Trophoblast cell (in vitro differentiated cells and primary cell): Measurements from ENCODE around the gene NOS1AP.
"Not testable (repeated sequence)": the region's sequence is repeated elsewhere in the genome, so short reads cannot be mapped to it uniquely, and the experiment has no call there.

Experiments used
- DNase-seq, 2 donors: peaks; one replicate each; pipeline ENCODE4 v3.0.0-alpha.2; 2016
- H2AFZ ChIP-seq: 2 replicates; pipeline ENCODE4 v1.6.1; 2013; ENCODE audit warnings: low read length, moderate library complexity, mild to moderate bottlenecking; ENCODE audit not compliant: insufficient read depth, poor library complexity
- H2AK5ac ChIP-seq: 2 replicates; pipeline ENCODE4 v1.6.1; 2013; ENCODE audit warnings: mild to moderate bottlenecking, low read length
- H2BK120ac ChIP-seq: 2 replicates; pipeline ENCODE4 v1.6.1; 2013; ENCODE audit warnings: low read length, mild to moderate bottlenecking, moderate library complexity; ENCODE audit not compliant: insufficient read depth, poor library complexity
- H2BK12ac ChIP-seq: 2 replicates; pipeline ENCODE4 v1.6.1; 2013; ENCODE audit warnings: mild to moderate bottlenecking, low read length, moderate library complexity
- H2BK5ac ChIP-seq: 2 replicates; pipeline ENCODE4 v1.6.1; 2013; ENCODE audit warnings: low read length, low read depth, moderate library complexity, mild to moderate bottlenecking; ENCODE audit not compliant: poor library complexity
- H3K14ac ChIP-seq: 2 replicates; pipeline ENCODE4 v1.6.1; 2013; ENCODE audit warnings: mild to moderate bottlenecking, low read length
- H3K18ac ChIP-seq: 2 replicates; pipeline ENCODE4 v1.6.1; 2013; ENCODE audit warnings: mild to moderate bottlenecking, low read length
- H3K23ac ChIP-seq: 2 replicates; pipeline ENCODE4 v1.6.1; 2013; ENCODE audit warnings: low read length
- H3K27ac ChIP-seq: 2 replicates; pipeline ENCODE4 v1.5.1; 2013; ENCODE audit warnings: low read depth, mild to moderate bottlenecking, inconsistent platforms, low read length, moderate library complexity
- H3K27me3 ChIP-seq: 2 replicates; pipeline ENCODE4 v1.6.1; 2013; ENCODE audit warnings: inconsistent platforms, mild to moderate bottlenecking, low read length, moderate library complexity; ENCODE audit not compliant: insufficient read depth
- H3K36me3 ChIP-seq, 2 experiments: 1 replicate in 1 of 2; 2 replicates in 1 of 2; pipeline ENCODE4 v1.6.1; 2013; ENCODE audit warnings: low read length in 2 of 2, mild to moderate bottlenecking in 2 of 2, moderate library complexity in 1 of 2; ENCODE audit not compliant: insufficient read depth in 2 of 2, control insufficient read depth in 1 of 2
- H3K4ac ChIP-seq: 2 replicates; pipeline ENCODE4 v1.6.1; 2013; ENCODE audit warnings: low read depth, mild to moderate bottlenecking, low read length, moderate library complexity
- H3K4me1 ChIP-seq, 2 experiments: 1 replicate in 1 of 2; 2 replicates in 1 of 2; pipeline ENCODE4 v1.6.1; 2013; ENCODE audit warnings: low read length in 2 of 2, mild to moderate bottlenecking in 2 of 2, moderate library complexity in 1 of 2; ENCODE audit not compliant: insufficient read depth in 2 of 2, control insufficient read depth in 1 of 2
- H3K4me2 ChIP-seq: 2 replicates; pipeline ENCODE4 v1.6.1; 2013; ENCODE audit warnings: inconsistent platforms, mild to moderate bottlenecking, low read length, moderate library complexity
- H3K4me3 ChIP-seq: 2 replicates; pipeline ENCODE4 v1.5.1; 2013; ENCODE audit warnings: mild to moderate bottlenecking, low read depth, low read length, inconsistent platforms
- H3K79me1 ChIP-seq: one replicate; pipeline ENCODE4 v1.6.1; 2013; ENCODE audit warnings: low read length
- H3K79me2 ChIP-seq: 2 replicates; pipeline ENCODE4 v1.6.1; 2013; ENCODE audit warnings: low read length, mild to moderate bottlenecking; ENCODE audit not compliant: control insufficient read depth, insufficient read depth, poor library complexity
- H3K9ac ChIP-seq: 2 replicates; pipeline ENCODE4 v1.6.1; 2013; ENCODE audit warnings: mild to moderate bottlenecking, low read length
- H3K9me3 ChIP-seq: 2 replicates; pipeline ENCODE4 v1.6.1; 2013; ENCODE audit warnings: low read depth, mild to moderate bottlenecking, control low read depth, inconsistent platforms, low read length; ENCODE audit not compliant: insufficient read depth
- H4K12ac ChIP-seq: 2 replicates; pipeline ENCODE4 v1.6.1; 2013; ENCODE audit warnings: low read depth, mild to moderate bottlenecking, low read length, moderate library complexity
- H4K8ac ChIP-seq: 2 replicates; pipeline ENCODE4 v1.6.1; 2013; ENCODE audit warnings: low read depth, mild to moderate bottlenecking, low read length, moderate library complexity
- H4K91ac ChIP-seq: one replicate; pipeline ENCODE4 v1.6.1; 2013; ENCODE audit warnings: low read depth, mild to moderate bottlenecking, low read length, moderate library complexity
- WGBS: extraction: QIAGEN DNeasy Blood & Tissue Kit; methylation state at CpG from one replicate; pipeline ENCODE4 v1.1.7; 2013; ENCODE audit warnings: missing lambda C conversion rate; ENCODE audit not compliant: insufficient read length, insufficient coverage; ENCODE audit errors: extremely low coverage; 5-methylcytosine and 5-hydroxymethylcytosine counted together

NOS1AP gene

GRCh38 chr1:162174027-162174426, 104.5 kb downstream of the NOS1AP start:
- not testable (repeated sequence) for H2BK12ac ChIP-seq

GRCh38 chr1:162175379-162176081, 106.0 kb downstream of the NOS1AP start:
- Histone ChIP-seq H3K4ac (no peak overlapping the region), H3K36me3 (no peaks in the 10 kb centered on the region), H3K9me3 (no peaks in the 10 kb centered on the region), H2AK5ac (no peak overlapping the region), H3K4me2 (no peak overlapping the region), H4K12ac (no peak overlapping the region), H3K27ac (no peak overlapping the region), H3K4me3 (no peak overlapping the region), H4K8ac (no peak overlapping the region), H3K9ac (no peak overlapping the region), H3K14ac (no peak overlapping the region), H3K18ac (no peak overlapping the region), H2BK120ac (no peak overlapping the region), H3K23ac (no peak overlapping the region), H3K79me1 (peaks cover 5% of the 10 kb centered on the region), H4K91ac (no peak overlapping the region), H2BK5ac (no peak overlapping the region), H2BK12ac (no peak overlapping the region), H3K79me2 (no peaks in the 10 kb centered on the region), H3K27me3 (no peaks in the 10 kb centered on the region), H2AFZ (no peak overlapping the region), H3K4me1 (peaks cover 5 to 8% of the 10 kb centered on the region in 2 experiments)
- DNase-seq = no peak
- WGBS = no CpG with 5 or more reads among the region's 9 CpGs

More at GRCh38 chr1:162174027-162174426, 104.5 kb downstream of the NOS1AP start:
- WGBS = no CpG with 5 or more reads among the region's 4 CpGs
- not testable (repeated sequence) for H3K27ac ChIP-seq, H3K79me2 ChIP-seq, H2AK5ac ChIP-seq, H3K4me2 ChIP-seq, H3K4ac ChIP-seq, H2BK120ac ChIP-seq, H3K36me3 ChIP-seq, H3K9ac ChIP-seq, H3K27me3 ChIP-seq, H3K14ac ChIP-seq, H2AFZ ChIP-seq, H4K91ac ChIP-seq, H4K12ac ChIP-seq, H3K18ac ChIP-seq, H2BK5ac ChIP-seq, H3K79me1 ChIP-seq, H3K23ac ChIP-seq, H3K4me3 ChIP-seq, H4K8ac ChIP-seq, DNase-seq, H3K9me3 ChIP-seq
- H3K4me1 ChIP-seq = peaks cover 9 to 11% of the 10 kb centered on the region in 2 experiments

DNA sequence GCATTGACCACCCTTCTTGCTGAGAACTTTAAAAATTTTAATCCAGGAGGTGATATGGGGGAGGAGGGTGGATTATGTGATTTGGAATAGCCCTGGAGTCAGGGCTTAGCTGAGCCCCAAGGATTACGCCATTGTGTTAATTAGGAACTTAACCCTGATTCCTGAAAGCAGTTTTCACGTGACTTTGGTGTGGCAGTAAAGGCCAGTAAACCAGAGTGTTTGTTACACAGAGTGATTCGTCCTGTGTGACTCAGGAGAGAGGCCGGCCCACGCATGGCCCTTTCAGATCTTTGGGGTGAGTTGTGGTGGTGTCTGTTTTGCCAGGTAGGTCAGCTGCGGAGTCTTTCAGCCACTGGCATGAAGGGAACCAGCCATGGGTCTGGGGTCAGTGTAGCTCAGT, 107.6 kb downstream of the NOS1AP start:
- Histone ChIP-seq H4K8ac (peak overlapping the region; percentile 29), H2BK12ac (peak overlapping the region; percentile 54), H2AK5ac (peak overlapping the region; percentile 4), H3K9me3 (no peaks in the 10 kb centered on the region), H4K12ac (no peak overlapping the region), H3K36me3 (no peaks in the 10 kb centered on the region), H3K4me3 (no peak overlapping the region), H3K23ac (no peak overlapping the region), H2BK120ac (peak overlapping the region; percentile 33), H3K4ac (no peak overlapping the region), H3K79me1 (peaks cover 5% of the 10 kb centered on the region), H3K9ac (no peak overlapping the region), H2BK5ac (peak overlapping the region; percentile 1), H3K4me1 (peaks cover 5% of the 10 kb centered on the region in 2 experiments), H2AFZ (peak overlapping the region; percentile 35), H3K27me3 (no peaks in the 10 kb centered on the region), H3K79me2 (no peaks in the 10 kb centered on the region), H3K27ac (no peak overlapping the region), H3K14ac (no peak overlapping the region), H3K4me2 (no peak overlapping the region), H4K91ac (peak overlapping the region; percentile 43), H3K18ac (no peak overlapping the region)
- DNase-seq = no peak
- WGBS = no CpG with 5 or more reads among the region's 6 CpGs

- no peak overlapping the region for H3K14ac ChIP-seq
- no peak overlapping the region for H3K4me3 ChIP-seq
- no peak overlapping the region for H3K27ac ChIP-seq
- H4K8ac ChIP-seq = no peak overlapping the region
- H3K18ac ChIP-seq = no peak overlapping the region
- no peak overlapping the region for H3K9ac ChIP-seq
- no peak overlapping the region for H2BK120ac ChIP-seq
- H4K91ac ChIP-seq = no peak overlapping the region
- no peaks in the 10 kb centered on the region for H3K9me3 ChIP-seq
- no peak for DNase-seq
- no peaks in the 10 kb centered on the region for H3K36me3 ChIP-seq
- H3K79me2 ChIP-seq = no peaks in the 10 kb centered on the region
- H2BK5ac ChIP-seq = no peak overlapping the region
- no peak overlapping the region for H3K4me2 ChIP-seq
- no peak overlapping the region for H3K23ac ChIP-seq
- no peak overlapping the region for H2BK12ac ChIP-seq
- H3K4ac ChIP-seq = no peak overlapping the region
- WGBS = no CpG with 5 or more reads among the region's 4 CpGs
- peaks cover 5% of the 10 kb centered on the region for H3K79me1 ChIP-seq
- H3K4me1 ChIP-seq = peaks cover 5% of the 10 kb centered on the region in 2 experiments
- H3K27me3 ChIP-seq = no peaks in the 10 kb centered on the region
- H2AK5ac ChIP-seq = no peak overlapping the region
- H4K12ac ChIP-seq = no peak overlapping the region
- H2AFZ ChIP-seq = no peak overlapping the region
Measured at GRCh38 chr1:162178432-162178831, 108.9 kb downstream of the NOS1AP start.
